ENCODE data around the gene DAD1. TPM values are rescaled to one million over a fixed set of nuclear protein-coding genes. Genes with fewer than 3 reads are reported as not detected.

DAD1 gene
- polyA plus RNA-seq, 1 of the 3 experiments (the other 2 are of a cell fraction): 406 TPM

DNA sequence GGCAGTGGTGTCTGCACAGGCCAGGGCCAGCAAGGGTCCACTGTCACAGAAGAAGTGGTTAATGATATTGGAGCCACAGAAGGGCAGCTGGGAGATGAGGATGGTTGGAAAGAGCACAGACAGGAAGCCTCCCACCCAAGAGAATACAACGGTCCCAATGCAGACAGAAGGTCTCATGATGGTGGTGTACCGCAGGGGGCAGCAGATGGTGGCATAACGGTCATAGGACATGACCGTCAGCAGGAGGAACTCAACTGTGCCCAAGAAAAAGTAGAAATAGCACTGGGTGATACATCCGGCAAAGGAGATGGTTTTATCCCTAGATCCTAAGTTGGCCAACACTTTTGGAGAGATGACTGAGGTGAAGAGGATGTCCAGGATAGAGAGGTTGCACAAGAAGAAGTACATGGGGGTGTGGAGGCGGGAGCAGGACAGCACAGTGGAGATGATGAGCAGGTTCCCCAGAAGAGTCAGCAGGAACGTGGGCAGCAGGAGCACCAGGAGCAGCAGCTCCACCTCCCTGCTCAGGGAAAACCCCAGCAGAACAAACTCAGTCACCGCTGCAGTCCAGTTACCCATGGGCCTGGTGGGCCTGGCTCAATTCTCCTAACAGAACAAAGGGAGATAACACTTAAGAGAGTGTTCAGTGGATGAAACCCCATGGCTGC lies 45.3 kb upstream of the DAD1 start (continued):
- TF ChIP-seq, protein P1, sequence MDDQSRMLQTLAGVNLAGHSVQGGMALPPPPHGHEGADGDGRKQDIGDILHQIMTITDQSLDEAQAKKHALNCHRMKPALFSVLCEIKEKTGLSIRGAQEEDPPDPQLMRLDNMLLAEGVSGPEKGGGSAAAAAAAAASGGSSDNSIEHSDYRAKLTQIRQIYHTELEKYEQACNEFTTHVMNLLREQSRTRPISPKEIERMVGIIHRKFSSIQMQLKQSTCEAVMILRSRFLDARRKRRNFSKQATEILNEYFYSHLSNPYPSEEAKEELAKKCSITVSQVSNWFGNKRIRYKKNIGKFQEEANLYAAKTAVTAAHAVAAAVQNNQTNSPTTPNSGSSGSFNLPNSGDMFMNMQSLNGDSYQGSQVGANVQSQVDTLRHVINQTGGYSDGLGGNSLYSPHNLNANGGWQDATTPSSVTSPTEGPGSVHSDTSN (IDR thresholded peaks at IDR 0.05): no peak
- no peak for TF ChIP-seq TEAD4 (IDR thresholded peaks at IDR 0.05; ENCODE audit: borderline replicate concordance, insufficient read depth)
- no peak for TF ChIP-seq NRF1 (IDR thresholded peaks at IDR 0.05; ENCODE audit: low read depth, low read length)
- TF ChIP-seq JUND (IDR thresholded peaks at IDR 0.05): no peak
- no peak for TF ChIP-seq FOXM1 (IDR thresholded peaks at IDR 0.05; ENCODE audit: low read depth)

DNA sequence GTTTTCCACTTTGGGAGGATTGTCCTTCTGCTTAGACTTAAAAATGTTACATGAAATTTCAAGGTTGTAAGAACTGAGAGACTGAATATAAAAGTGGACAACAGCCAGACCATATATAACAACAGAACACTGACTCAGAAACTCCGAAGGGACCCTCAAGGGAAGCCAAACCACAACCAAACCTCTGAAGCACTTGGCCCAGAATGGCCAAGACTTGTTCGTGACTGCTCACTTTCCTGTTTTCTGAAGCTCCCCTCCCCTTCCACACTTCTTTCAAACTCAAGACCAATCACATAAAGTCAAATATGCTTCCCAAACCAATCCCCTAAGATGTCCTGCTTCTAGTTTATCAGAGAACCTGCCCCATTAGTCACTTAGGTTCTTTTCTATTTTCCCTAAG lies 41.5 kb upstream of the DAD1 start:
- peaks cover 28% of the 10 kb centered on the region; the same call in 1 of the 2 replicates for H3K27me3 ChIP-seq (ENCODE audit: insufficient read depth)
- no peak for TF ChIP-seq ELF1 (IDR thresholded peaks at IDR 0.05)
- no peak for TF ChIP-seq FOXM1 (IDR thresholded peaks at IDR 0.05; ENCODE audit: low read depth)
- TF ChIP-seq TAF1 (IDR thresholded peaks at IDR 0.05; ENCODE audit: borderline replicate concordance, low read depth, low read length): no peak
- no peak for TF ChIP-seq YY1 (IDR thresholded peaks at IDR 0.05; ENCODE audit: low read depth)
- no peak for TF ChIP-seq GATA2 (CRISPR knock-in tag; IDR thresholded peaks at IDR 0.05)
- TF ChIP-seq JUND (IDR thresholded peaks at IDR 0.05): no peak
- TF ChIP-seq MXI1 (IDR thresholded peaks at IDR 0.05; ENCODE audit: low read depth, low read length): no peak
- no peak for TF ChIP-seq EZH2phosphoT487 (IDR thresholded peaks at IDR 0.05; ENCODE audit: borderline replicate concordance, low read depth)
- TF ChIP-seq POLR2AphosphoS5 (IDR thresholded peaks at IDR 0.05; ENCODE audit: low read depth, low read length): no peak
- TF ChIP-seq GABPA (IDR thresholded peaks at IDR 0.05; ENCODE audit: low read depth): no peak
- TF ChIP-seq MEF2A (IDR thresholded peaks at IDR 0.05; ENCODE audit: borderline replicate concordance, low read depth): no peak
- no peaks in the 10 kb centered on the region for H3K9me3 ChIP-seq
- H4K20me1 ChIP-seq (ENCODE audit: insufficient read depth): no peaks in the 10 kb centered on the region
- no peak for DNase-seq
- no peaks in the 10 kb centered on the region for H3K4me1 ChIP-seq (ENCODE audit: control insufficient read depth in 1 of 2, insufficient read depth in 2 of 2, low read depth in 1 of 2, low read length in 1 of 2)
- ChIA-PET CTCF (interaction anchor here (1.1 kb wide), 1 partner anchor 60 kb away, joined by 3 read pairs; no protein-coding TSS in a partner anchor), POLR2A (no interaction called here)
- WGBS (ENCODE audit: low lambda C conversion rate): 17% methylated on average over 2 of the region's 2 CpGs
- no peaks in the 10 kb centered on the region for H3K36me3 ChIP-seq (replicated peaks in 1 of 2; ENCODE audit: control insufficient read depth in 1 of 2, insufficient read depth in 2 of 2, low read length in 1 of 2)
- H3K9ac ChIP-seq: no peak overlapping the region
- no peak overlapping the region for H2AFZ ChIP-seq (ENCODE audit: low read depth)
- no peak overlapping the region for H3K27ac ChIP-seq (ENCODE audit: low read depth in 2 of 2, low read length in 1 of 2)
- H3F3A ChIP-seq (replicated peaks; ENCODE audit: insufficient read depth): no peaks in the 10 kb centered on the region
- H3K9me2 ChIP-seq: no peaks in the 10 kb centered on the region
- H3K4me3 ChIP-seq (ENCODE audit: low read depth in 2 of 2, low read length in 1 of 2): no peak overlapping the region
- no peaks in the 10 kb centered on the region for H3K79me2 ChIP-seq (ENCODE audit: insufficient read depth)
- no peak overlapping the region for H3K4me2 ChIP-seq

DNA sequence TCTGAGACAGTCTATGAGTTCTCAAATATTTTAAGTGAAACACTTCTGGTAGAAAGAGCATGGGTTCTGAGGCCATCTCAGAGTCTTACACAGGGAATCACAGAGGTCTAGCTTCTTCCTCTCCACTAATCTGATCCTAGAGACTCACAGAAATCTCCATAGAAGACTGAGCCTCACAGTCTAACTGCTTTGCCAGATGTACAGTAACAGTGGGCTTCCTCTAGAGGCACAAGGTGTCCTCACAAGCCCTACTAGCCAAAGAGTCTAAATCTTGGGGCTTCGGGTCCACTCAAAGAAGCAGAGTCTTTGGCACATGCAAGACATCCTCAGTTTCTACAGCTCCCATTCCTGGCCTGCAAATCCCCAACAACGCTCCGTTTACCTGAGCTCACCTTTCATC lies 41.0 kb upstream of the DAD1 start:
- ChIA-PET CTCF (interaction anchor here (1.1 kb wide), 1 partner anchor 60 kb away, joined by 3 read pairs; no protein-coding TSS in a partner anchor), POLR2A (no interaction called here)
- H2AFZ ChIP-seq (ENCODE audit: low read depth): no peak overlapping the region
- no peaks in the 10 kb centered on the region for H3K4me1 ChIP-seq (ENCODE audit: control insufficient read depth in 1 of 2, insufficient read depth in 2 of 2, low read depth in 1 of 2, low read length in 1 of 2)
- DNase-seq: no peak
- H3K4me3 ChIP-seq (ENCODE audit: low read depth in 2 of 2, low read length in 1 of 2): no peak overlapping the region
- no peaks in the 10 kb centered on the region for H4K20me1 ChIP-seq (ENCODE audit: insufficient read depth)
- WGBS (ENCODE audit: low lambda C conversion rate): 12% methylated on average over 3 of the region's 3 CpGs
- peaks cover 30% of the 10 kb centered on the region; the same call in 1 of the 2 replicates for H3K27me3 ChIP-seq (ENCODE audit: insufficient read depth)
- H3K27ac ChIP-seq (ENCODE audit: low read depth in 2 of 2, low read length in 1 of 2): no peak overlapping the region
- no peaks in the 10 kb centered on the region for H3K9me2 ChIP-seq
- no peaks in the 10 kb centered on the region for H3K36me3 ChIP-seq (replicated peaks in 1 of 2; ENCODE audit: control insufficient read depth in 1 of 2, insufficient read depth in 2 of 2, low read length in 1 of 2)
- no peaks in the 10 kb centered on the region for H3F3A ChIP-seq (replicated peaks; ENCODE audit: insufficient read depth)
- no peaks in the 10 kb centered on the region for H3K79me2 ChIP-seq (ENCODE audit: insufficient read depth)
- no peaks in the 10 kb centered on the region for H3K9me3 ChIP-seq
- no peak overlapping the region for H3K9ac ChIP-seq
- H3K4me2 ChIP-seq: no peak overlapping the region
- TF ChIP-seq GABPA (IDR thresholded peaks at IDR 0.05; ENCODE audit: low read depth): no peak
- no peak for TF ChIP-seq RAD21 (IDR thresholded peaks at IDR 0.05; ENCODE audit: low read length)
- TF ChIP-seq, protein P2, sequence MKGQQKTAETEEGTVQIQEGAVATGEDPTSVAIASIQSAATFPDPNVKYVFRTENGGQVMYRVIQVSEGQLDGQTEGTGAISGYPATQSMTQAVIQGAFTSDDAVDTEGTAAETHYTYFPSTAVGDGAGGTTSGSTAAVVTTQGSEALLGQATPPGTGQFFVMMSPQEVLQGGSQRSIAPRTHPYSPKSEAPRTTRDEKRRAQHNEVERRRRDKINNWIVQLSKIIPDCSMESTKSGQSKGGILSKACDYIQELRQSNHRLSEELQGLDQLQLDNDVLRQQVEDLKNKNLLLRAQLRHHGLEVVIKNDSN (IDR thresholded peaks at IDR 0.05; ENCODE audit: borderline replicate concordance, low read depth): no peak
- no peak for TF ChIP-seq EP300 (IDR thresholded peaks at IDR 0.05; ENCODE audit: borderline replicate concordance in 1 of 2, low read depth in 1 of 2, low read length in 1 of 2)
- no peak for TF ChIP-seq CHD2 (IDR thresholded peaks at IDR 0.05; ENCODE audit: low read length, partially characterized antibody)
- no peak for TF ChIP-seq SIN3A (IDR thresholded peaks at IDR 0.05; ENCODE audit: borderline replicate concordance, low read depth, low read length)
- TF ChIP-seq RCOR1 (IDR thresholded peaks at IDR 0.05; ENCODE audit: low read length): no peak
- no peak for TF ChIP-seq YY1 (IDR thresholded peaks at IDR 0.05; ENCODE audit: low read depth)
- no peak for TF ChIP-seq NFIC (IDR thresholded peaks at IDR 0.05; ENCODE audit: borderline replicate concordance)
- TF ChIP-seq, protein P3, sequence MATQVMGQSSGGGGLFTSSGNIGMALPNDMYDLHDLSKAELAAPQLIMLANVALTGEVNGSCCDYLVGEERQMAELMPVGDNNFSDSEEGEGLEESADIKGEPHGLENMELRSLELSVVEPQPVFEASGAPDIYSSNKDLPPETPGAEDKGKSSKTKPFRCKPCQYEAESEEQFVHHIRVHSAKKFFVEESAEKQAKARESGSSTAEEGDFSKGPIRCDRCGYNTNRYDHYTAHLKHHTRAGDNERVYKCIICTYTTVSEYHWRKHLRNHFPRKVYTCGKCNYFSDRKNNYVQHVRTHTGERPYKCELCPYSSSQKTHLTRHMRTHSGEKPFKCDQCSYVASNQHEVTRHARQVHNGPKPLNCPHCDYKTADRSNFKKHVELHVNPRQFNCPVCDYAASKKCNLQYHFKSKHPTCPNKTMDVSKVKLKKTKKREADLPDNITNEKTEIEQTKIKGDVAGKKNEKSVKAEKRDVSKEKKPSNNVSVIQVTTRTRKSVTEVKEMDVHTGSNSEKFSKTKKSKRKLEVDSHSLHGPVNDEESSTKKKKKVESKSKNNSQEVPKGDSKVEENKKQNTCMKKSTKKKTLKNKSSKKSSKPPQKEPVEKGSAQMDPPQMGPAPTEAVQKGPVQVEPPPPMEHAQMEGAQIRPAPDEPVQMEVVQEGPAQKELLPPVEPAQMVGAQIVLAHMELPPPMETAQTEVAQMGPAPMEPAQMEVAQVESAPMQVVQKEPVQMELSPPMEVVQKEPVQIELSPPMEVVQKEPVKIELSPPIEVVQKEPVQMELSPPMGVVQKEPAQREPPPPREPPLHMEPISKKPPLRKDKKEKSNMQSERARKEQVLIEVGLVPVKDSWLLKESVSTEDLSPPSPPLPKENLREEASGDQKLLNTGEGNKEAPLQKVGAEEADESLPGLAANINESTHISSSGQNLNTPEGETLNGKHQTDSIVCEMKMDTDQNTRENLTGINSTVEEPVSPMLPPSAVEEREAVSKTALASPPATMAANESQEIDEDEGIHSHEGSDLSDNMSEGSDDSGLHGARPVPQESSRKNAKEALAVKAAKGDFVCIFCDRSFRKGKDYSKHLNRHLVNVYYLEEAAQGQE (IDR thresholded peaks at IDR 0.05; ENCODE audit: low read depth, low read length): no peak
- no peak for TF ChIP-seq JUND (IDR thresholded peaks at IDR 0.05)

Measured in SK-N-SH (cell line).